Keratinocyte (primary cell): ENCODE measurements around the gene RGSL1. TPM values are rescaled to one million over a fixed set of nuclear protein-coding genes. Genes with fewer than 3 reads are reported as not detected.

ENCODE experiments used
- DNase-seq: peaks from one replicate; pipeline ENCODE4 v3.0.0-alpha.2; 2011; ENCODE audit warnings: low read depth, missing footprints, low spot score
- FAIRE-seq: peaks from 2 replicates; lab custom pipeline; 2011; peaks lifted over from hg19 to GRCh38; lab: Jason Lieb, UNC
- H2AFZ ChIP-seq: 2 replicates; pipeline ENCODE4 v1.6.0; 2012; ENCODE audit warnings: low read length, control low read depth, inconsistent platforms; ENCODE audit not compliant: control insufficient read depth
- H3K27ac ChIP-seq: 2 replicates; pipeline ENCODE4 v1.5.1; 2011; ENCODE audit warnings: low read length; ENCODE audit not compliant: control insufficient read depth, insufficient read depth
- H3K27me3 ChIP-seq: 3 replicates; pipeline ENCODE4 v1.6.0; 2011; ENCODE audit warnings: low read length; ENCODE audit not compliant: control insufficient read depth, insufficient read depth; ENCODE audit errors: extremely low read depth
- H3K36me3 ChIP-seq, 2 experiments: 2 replicates in 1 of 2; 3 replicates in 1 of 2; pipeline ENCODE4 v1.5.1; 2011; ENCODE audit warnings: low read length in 2 of 2, mild to moderate bottlenecking in 1 of 2; ENCODE audit not compliant: control insufficient read depth in 2 of 2, insufficient read depth in 2 of 2; ENCODE audit errors: extremely low read depth in 1 of 2
- H3K4me1 ChIP-seq: 3 replicates; pipeline ENCODE4 v1.5.1; 2011; ENCODE audit warnings: low read length; ENCODE audit not compliant: control insufficient read depth, insufficient read depth; ENCODE audit errors: extremely low read depth
- H3K4me2 ChIP-seq: 3 replicates; pipeline ENCODE4 v1.6.0; 2011; ENCODE audit warnings: low read depth, low read length; ENCODE audit not compliant: control insufficient read depth, insufficient read depth; ENCODE audit errors: extremely low read depth
- H3K4me3 ChIP-seq, 3 experiments: fragments of 200-600 bp in 1 of 3; sonication (generic) in 1 of 3; 2 replicates in 2 of 3; 3 replicates in 1 of 3; pipeline ENCODE4 v1.5.1; 2011 to 2016; ENCODE audit warnings: low read length in 3 of 3, mild to moderate bottlenecking in 3 of 3, control low read depth in 2 of 3, inconsistent platforms in 1 of 3, low read depth in 1 of 3, mixed read lengths in 1 of 3, mixed run types in 1 of 3, moderate library complexity in 1 of 3; ENCODE audit not compliant: control insufficient read depth in 2 of 3, insufficient read depth in 2 of 3; ENCODE audit errors: extremely low read depth in 1 of 3
- H3K79me2 ChIP-seq: 2 replicates; pipeline ENCODE4 v1.6.0; 2012; ENCODE audit warnings: low read length; ENCODE audit not compliant: control insufficient read depth, insufficient read depth
- H3K9ac ChIP-seq: 3 replicates; pipeline ENCODE4 v1.6.0; 2011; ENCODE audit warnings: low read length; ENCODE audit not compliant: control insufficient read depth, insufficient read depth; ENCODE audit errors: extremely low read depth
- H3K9me1 ChIP-seq: 3 replicates; pipeline ENCODE4 v1.6.0; 2011; ENCODE audit warnings: low read length; ENCODE audit not compliant: control insufficient read depth, insufficient read depth; ENCODE audit errors: extremely low read depth
- H3K9me3 ChIP-seq: 2 replicates; pipeline ENCODE4 v1.5.1; 2012; ENCODE audit warnings: low read depth, low read length; ENCODE audit not compliant: control insufficient read depth
- H4K20me1 ChIP-seq: 3 replicates; pipeline ENCODE4 v1.6.0; 2011; ENCODE audit warnings: low read length; ENCODE audit not compliant: control insufficient read depth, insufficient read depth; ENCODE audit errors: extremely low read depth
- EZH2 ChIP-seq: IDR thresholded peaks from one replicate; pipeline ENCODE4 v1.6.1; 2012; ENCODE audit warnings: inconsistent platforms, mild to moderate bottlenecking, low read length, moderate library complexity
- dilution Hi-C: fragments of 300-500 bp; cut with MboI; formaldehyde crosslinking; loops from one replicate; pipeline ENCODE4 v1.7.0; 2020; ENCODE audit warnings: low sequenced_read_pairs; ENCODE audit not compliant: extremely low pct_ligation_motif_present
- polyA plus RNA-seq, 5 experiments: library from polyadenylated mRNA; depleted of rRNA in 3 of 5; stranded (reverse) in 3 of 5; stranded (forward) in 1 of 5; unstranded in 1 of 5; fragments of >200 nt; gene quantifications; 1 replicate in 1 of 5; 2 replicates in 3 of 5; 3 replicates in 1 of 5; pipeline versions ENCODE4 v1.2.1 to v1.2.3, GENCODE V29; 2011 to 2012; ENCODE audit warnings: missing spikeins in 2 of 5, low read depth in 1 of 5, low replicate concordance in 1 of 5
- TF ChIP-seq, protein P1 (sequence below), 3 experiments: IDR thresholded peaks in 1 of 3; conservative IDR thresholded peaks in 1 of 3; optimal IDR thresholded peaks in 1 of 3; 2 replicates in 2 of 3; 3 replicates in 1 of 3; pipeline versions ENCODE3 to v1.5.1; 2011; ENCODE audit warnings: low read length in 3 of 3, mild to moderate bottlenecking in 3 of 3, moderate library complexity in 2 of 3, control low read depth in 1 of 3, inconsistent platforms in 1 of 3; ENCODE audit not compliant: insufficient read depth in 2 of 3; ENCODE audit errors: extremely low read depth in 1 of 3

The RGSL1 gene
- polyA plus RNA-seq, 1 donor (not counting 4 experiments of a cell fraction or from before 2014, with no cell fraction given): not detected

DNA sequence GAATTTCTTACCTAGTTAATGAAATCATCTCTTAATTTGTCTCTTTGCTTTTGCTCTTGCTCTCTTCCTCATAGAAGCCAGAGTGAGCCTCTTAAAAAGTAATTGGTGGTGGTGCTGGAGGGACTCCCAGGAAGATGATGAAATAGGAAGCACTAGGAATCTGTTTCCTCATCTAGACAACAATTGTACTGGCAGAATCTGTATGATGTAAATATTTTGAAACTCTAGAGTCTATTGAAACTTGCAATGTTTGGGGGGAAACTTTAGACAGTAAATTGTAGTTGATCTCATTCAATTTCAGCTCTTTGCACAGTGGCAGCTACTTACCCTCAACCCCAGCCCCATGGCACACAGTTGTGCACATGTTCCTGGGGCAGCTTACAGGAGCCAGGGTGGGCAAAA lies 10.6 kb downstream of the RGSL1 start:
- TF ChIP-seq EZH2: no peak
- TF ChIP-seq, protein P1, sequence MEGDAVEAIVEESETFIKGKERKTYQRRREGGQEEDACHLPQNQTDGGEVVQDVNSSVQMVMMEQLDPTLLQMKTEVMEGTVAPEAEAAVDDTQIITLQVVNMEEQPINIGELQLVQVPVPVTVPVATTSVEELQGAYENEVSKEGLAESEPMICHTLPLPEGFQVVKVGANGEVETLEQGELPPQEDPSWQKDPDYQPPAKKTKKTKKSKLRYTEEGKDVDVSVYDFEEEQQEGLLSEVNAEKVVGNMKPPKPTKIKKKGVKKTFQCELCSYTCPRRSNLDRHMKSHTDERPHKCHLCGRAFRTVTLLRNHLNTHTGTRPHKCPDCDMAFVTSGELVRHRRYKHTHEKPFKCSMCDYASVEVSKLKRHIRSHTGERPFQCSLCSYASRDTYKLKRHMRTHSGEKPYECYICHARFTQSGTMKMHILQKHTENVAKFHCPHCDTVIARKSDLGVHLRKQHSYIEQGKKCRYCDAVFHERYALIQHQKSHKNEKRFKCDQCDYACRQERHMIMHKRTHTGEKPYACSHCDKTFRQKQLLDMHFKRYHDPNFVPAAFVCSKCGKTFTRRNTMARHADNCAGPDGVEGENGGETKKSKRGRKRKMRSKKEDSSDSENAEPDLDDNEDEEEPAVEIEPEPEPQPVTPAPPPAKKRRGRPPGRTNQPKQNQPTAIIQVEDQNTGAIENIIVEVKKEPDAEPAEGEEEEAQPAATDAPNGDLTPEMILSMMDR (optimal IDR thresholded peaks at IDR 0.05 in 1 of 3, IDR thresholded peaks at IDR 0.05 in 1 of 3, conservative IDR thresholded peaks at IDR 0.05 in 1 of 3; ENCODE audit: extremely low read depth in 1 of 3, insufficient read depth in 2 of 3, low read length in 3 of 3): no peak
- FAIRE-seq: no peak

DNA sequence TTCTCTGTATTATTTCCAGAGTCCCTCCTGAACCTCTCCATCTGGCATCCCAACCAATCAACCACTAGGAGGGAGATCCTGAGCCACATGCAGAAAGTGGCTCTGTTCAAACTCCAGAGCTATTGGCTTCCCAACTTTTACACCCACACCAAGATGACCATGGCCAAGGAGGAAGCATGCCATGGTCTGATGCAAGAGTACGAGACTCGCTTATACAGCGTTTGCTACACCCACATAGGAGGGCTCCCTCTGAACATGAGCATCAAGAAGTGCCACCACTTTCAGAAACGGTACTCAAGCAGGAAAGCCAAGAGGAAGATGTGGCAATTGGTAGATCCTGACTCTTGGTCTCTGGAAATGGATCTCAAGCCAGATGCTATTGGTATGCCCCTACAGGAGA lies 23.6 kb downstream of the RGSL1 start:
- no peak overlapping the region for H3K9ac ChIP-seq
- H2AFZ ChIP-seq: no peak overlapping the region
- no peaks in the 10 kb centered on the region for H3K9me1 ChIP-seq
- H3K27ac ChIP-seq: no peak overlapping the region
- no peak for FAIRE-seq
- H3K36me3 ChIP-seq: no peaks in the 10 kb centered on the region
- H3K9me3 ChIP-seq: no peaks in the 10 kb centered on the region
- TF ChIP-seq, protein P1 (optimal IDR thresholded peaks at IDR 0.05 in 1 of 3, IDR thresholded peaks at IDR 0.05 in 1 of 3, conservative IDR thresholded peaks at IDR 0.05 in 1 of 3; ENCODE audit: extremely low read depth in 1 of 3, insufficient read depth in 2 of 3, low read length in 3 of 3): no peak
- no peak for TF ChIP-seq EZH2
- no peak for DNase-seq
- H3K4me2 ChIP-seq: no peak overlapping the region
- H3K27me3 ChIP-seq: no peaks in the 10 kb centered on the region
- H3K4me3 ChIP-seq: no peak overlapping the region
- dilution Hi-C loops: no loop called here
- no peaks in the 10 kb centered on the region for H4K20me1 ChIP-seq
- no peaks in the 10 kb centered on the region for H3K79me2 ChIP-seq
- H3K4me1 ChIP-seq: no peaks in the 10 kb centered on the region

More for the DNA sequence above, 10.6 kb downstream of the RGSL1 start:
- Histone ChIP-seq H3K27me3 (no peaks in the 10 kb centered on the region), H3K79me2 (no peaks in the 10 kb centered on the region), H3K36me3 (no peaks in the 10 kb centered on the region), H3K27ac (no peak overlapping the region), H3K9ac (no peak overlapping the region), H4K20me1 (no peaks in the 10 kb centered on the region), H3K9me3 (no peaks in the 10 kb centered on the region), H3K4me2 (no peak overlapping the region), H2AFZ (no peak overlapping the region), H3K9me1 (no peaks in the 10 kb centered on the region), H3K4me3 (no peak overlapping the region), H3K4me1 (no peaks in the 10 kb centered on the region)
- dilution Hi-C loops: no loop called here
- DNase-seq: no peak
